Measurements from ENCODE around the gene PRRC1. TPM values are rescaled to one million over a fixed set of nuclear protein-coding genes. Genes with fewer than 3 reads are reported as not detected.

PRRC1 gene
- total RNA-seq, 2 donors from 2014 or later: 46.6 to 49.0 TPM

- intact Hi-C loops (cut with DNase I): no loop called here
- DNase-seq (ENCODE audit: low spot score): no peak
Measured at GRCh38 chr5:127596501-127596900, 79.1 kb downstream of the PRRC1 start.

DNA sequence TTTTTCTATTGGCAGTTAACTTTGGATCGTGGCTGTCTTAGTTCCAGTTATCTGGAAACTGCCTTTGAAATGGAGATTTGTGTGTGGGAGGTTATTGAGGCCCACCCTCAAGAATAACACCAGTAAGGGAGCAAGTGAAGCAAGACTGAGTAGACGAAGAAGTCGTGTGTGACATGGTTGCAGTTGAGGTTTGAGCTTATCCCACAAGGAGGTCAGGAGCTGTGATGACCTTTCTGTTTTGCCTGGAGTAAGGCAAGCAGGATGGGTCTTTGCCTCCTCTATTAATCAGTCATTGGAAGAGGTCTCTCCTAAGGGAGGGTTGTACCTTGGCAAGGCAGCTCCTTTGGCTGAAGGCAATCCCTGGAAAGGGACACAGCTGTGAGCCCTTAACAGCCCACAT is 81.9 kb downstream of the PRRC1 start:
- no peak for DNase-seq (ENCODE audit: low spot score)
- intact Hi-C loops (cut with DNase I): no loop called here

DNA sequence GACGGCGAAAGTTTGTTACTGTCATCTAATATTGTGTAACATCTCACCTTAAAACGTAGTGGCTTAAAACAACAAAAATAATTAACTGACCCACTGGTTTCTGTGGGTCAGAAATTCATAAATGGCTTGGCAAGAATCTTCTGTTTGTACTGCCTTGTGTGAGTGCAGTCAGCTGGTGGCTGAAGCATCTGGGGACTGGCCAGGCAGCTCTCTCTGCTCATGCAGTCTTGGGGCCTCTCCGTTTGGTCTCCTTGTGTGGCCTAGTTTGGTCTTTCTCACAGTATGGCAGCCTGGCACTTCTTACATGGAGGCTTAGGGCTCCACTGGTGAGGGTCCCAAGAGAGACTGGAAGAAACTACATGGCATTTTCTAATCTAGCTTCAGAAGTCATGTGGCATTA is 82.4 kb downstream of the PRRC1 start:
- intact Hi-C loops (cut with DNase I): no loop called here
- no peak for DNase-seq (ENCODE audit: low spot score)

DNA sequence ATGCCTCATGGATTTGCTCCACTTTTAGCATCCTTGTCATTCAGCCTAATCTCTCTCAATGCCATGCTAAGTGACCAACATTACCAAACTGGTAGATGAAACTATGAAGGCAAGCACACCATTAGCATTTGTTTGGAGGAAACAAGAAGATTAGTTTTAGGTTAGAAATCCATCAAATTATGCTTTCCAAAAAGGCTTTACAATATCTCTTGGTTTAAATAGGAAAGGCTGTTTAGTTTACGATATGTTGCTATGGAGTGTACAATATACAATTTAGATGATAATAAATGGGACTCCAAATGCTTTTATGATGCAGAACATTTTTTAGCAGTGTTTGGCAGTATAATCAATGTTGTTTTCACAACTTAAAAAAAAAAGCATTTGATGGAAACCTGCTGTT is 83.7 kb downstream of the PRRC1 start:
- DNase-seq (ENCODE audit: low spot score): no peak
- intact Hi-C loops (cut with DNase I): no loop called here

- intact Hi-C loops (cut with DNase I): no loop called here
- DNase-seq (ENCODE audit: low spot score): no peak
Measured at GRCh38 chr5:127601601-127602000, 84.2 kb downstream of the PRRC1 start.

- DNase-seq (ENCODE audit: low spot score): no peak
- intact Hi-C loops (cut with DNase I): no loop called here
Measured at GRCh38 chr5:127602481-127602880, 85.0 kb downstream of the PRRC1 start.

- intact Hi-C loops (cut with DNase I): no loop called here
- no peak for DNase-seq (ENCODE audit: low spot score)
Measured at GRCh38 chr5:127602896-127603844, 85.7 kb downstream of the PRRC1 start.

Other genes with a start within 250 kb of the PRRC1 start
- under 1 TPM; 0.19 to 0.29 TPM for gene MEGF10, start 226.8 kb upstream of the PRRC1 start, total RNA-seq
- not detected for gene CTXN3, start 131.4 kb downstream of the PRRC1 start, total RNA-seq
- gene CCDC192, start 185.8 kb downstream of the PRRC1 start, total RNA-seq: not detected